NT2/D1 (cell line): ENCODE data around the gene LRRC32.

Experiments
- DNase-seq: peaks from one replicate; pipeline ENCODE4 v3.0.0-alpha.2; 2011; ENCODE audit warnings: low read depth, low spot score
- H3K27me3 ChIP-seq: 2 replicates; pipeline ENCODE4 v1.6.0; 2011; ENCODE audit warnings: mild to moderate bottlenecking; ENCODE audit not compliant: insufficient read length, insufficient read depth
- H3K36me3 ChIP-seq: 2 replicates; pipeline ENCODE4 v1.6.1; 2011; ENCODE audit warnings: mild to moderate bottlenecking, low read length, mixed read lengths; ENCODE audit not compliant: insufficient read depth, insufficient read length
- H3K4me1 ChIP-seq: 2 replicates; pipeline ENCODE4 v1.5.1; 2011; ENCODE audit not compliant: insufficient read depth, insufficient read length
- H3K4me3 ChIP-seq: 2 replicates; pipeline ENCODE4 v1.5.1; 2011; ENCODE audit warnings: low read depth; ENCODE audit not compliant: insufficient read length
- H3K9ac ChIP-seq: 2 replicates; pipeline ENCODE4 v1.6.0; 2011; ENCODE audit warnings: low read depth; ENCODE audit not compliant: insufficient read length
- H3K9me3 ChIP-seq: 2 replicates; pipeline ENCODE4 v1.5.1; 2011; ENCODE audit warnings: mild to moderate bottlenecking, low read length; ENCODE audit not compliant: insufficient read depth
- SUZ12 ChIP-seq: IDR thresholded peaks from 2 replicates; pipeline ENCODE4 v1.6.1; 2011; ENCODE audit not compliant: insufficient read length, insufficient read depth; ENCODE audit errors: extremely low read depth
- YY1 ChIP-seq: IDR thresholded peaks from 2 replicates; pipeline ENCODE4 v1.6.1; 2011; ENCODE audit not compliant: insufficient read length, insufficient read depth
- ZNF274 ChIP-seq: IDR thresholded peaks from 2 replicates; pipeline ENCODE4 v1.6.1; 2011; ENCODE audit warnings: mild to moderate bottlenecking, low read depth, low read length

LRRC32 gene

DNA sequence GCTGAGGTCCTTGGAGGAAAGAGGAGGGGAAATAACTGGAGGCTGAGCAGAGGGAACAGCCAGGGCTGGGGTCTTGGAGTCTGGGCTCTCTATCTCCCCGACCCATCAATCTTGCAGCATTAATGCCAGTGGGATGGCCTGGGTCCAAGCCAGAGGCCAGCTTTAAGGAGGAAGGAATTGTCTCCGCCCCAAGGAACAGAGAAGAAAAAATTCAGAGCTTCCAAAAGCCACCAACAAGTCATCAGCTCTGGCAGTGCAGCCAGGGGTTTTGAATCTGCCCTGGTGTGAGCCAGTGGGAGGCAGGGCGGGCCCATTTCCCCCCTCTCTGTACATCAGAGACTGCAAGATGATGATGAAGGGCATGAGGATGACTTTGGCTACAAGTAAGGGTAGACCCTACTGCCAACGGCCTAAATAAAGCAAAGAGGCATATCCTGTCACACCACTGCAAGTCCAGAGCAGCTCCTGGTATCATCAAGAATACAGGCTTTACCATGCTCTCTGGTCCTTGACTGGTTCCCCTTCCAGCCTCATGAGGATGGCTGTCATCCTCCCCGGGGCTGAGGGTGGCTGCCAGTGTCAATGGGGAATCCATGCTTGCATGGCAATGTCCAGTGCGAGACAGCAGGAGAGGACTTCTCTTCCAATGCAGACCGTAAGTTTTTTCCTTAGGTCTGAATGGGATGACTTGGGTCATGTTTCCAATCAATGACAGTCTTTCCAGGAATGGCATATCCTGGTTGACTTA, 34.4 kb downstream of the LRRC32 start:
- no peak overlapping the region for H3K4me3 ChIP-seq
- H3K36me3 ChIP-seq, result no peaks in the 10 kb centered on the region
- H3K4me1 ChIP-seq, result no peaks in the 10 kb centered on the region
- TF ChIP-seq SUZ12, result no peak
- TF ChIP-seq YY1, result no peak
- TF ChIP-seq ZNF274, result no peak
- no peaks in the 10 kb centered on the region for H3K27me3 ChIP-seq
- no peaks in the 10 kb centered on the region for H3K9me3 ChIP-seq
- H3K9ac ChIP-seq, result no peak overlapping the region
- DNase-seq, result no peak

DNA sequence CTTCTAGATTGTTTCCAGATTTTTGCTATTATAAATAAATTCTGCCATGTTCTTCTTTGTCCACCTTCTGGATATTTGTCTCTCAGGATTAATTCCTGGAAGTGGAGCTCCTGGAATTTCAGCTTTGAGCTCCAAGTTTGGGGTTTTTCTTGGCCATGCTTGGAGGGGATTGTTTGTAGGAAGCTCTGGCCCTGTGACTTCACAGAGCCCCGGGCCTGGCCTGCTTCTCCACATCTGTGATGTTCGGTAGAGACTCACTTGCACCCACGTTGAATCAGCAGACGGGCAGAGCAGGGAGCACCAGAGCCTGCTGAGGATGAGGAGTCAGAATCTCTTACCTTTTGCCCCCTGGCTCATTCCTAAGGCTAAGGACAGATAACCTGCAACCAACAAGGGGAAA, 35.7 kb downstream of the LRRC32 start:
- Histone ChIP-seq H3K27me3 (no peaks in the 10 kb centered on the region), H3K4me1 (peaks cover 4% of the 10 kb centered on the region), H3K36me3 (no peaks in the 10 kb centered on the region), H3K9me3 (no peaks in the 10 kb centered on the region), H3K9ac (no peak overlapping the region), H3K4me3 (no peak overlapping the region)
- TF ChIP-seq YY1 (no peak), ZNF274 (no peak), SUZ12 (no peak)
- DNase-seq, result no peak

DNA sequence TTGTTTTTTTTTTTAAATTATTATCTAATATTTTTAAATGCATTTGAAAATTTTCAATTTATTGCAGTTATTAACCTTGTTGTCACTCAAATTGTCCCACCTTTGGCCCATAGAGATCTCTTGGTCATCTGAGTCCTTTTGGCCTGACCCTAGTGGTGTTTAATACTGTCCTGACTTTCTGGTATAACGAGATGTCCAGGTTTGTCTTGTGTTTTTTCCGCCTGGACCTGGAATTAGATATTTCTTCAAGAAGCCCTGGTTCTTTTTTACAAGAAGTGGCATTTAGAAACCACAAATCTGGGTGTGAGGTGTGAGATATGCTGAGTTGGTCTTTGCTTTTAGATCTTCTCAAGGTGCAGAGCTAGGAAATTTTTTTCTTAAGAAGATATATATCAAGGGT, 38.1 kb downstream of the LRRC32 start:
- Histone ChIP-seq H3K9me3 (no peaks in the 10 kb centered on the region), H3K4me1 (peaks cover 4% of the 10 kb centered on the region), H3K4me3 (no peak overlapping the region), H3K36me3 (no peaks in the 10 kb centered on the region), H3K9ac (no peak overlapping the region), H3K27me3 (no peaks in the 10 kb centered on the region)
- DNase-seq, result no peak
- no peak for TF ChIP-seq YY1
- TF ChIP-seq ZNF274, result no peak
- no peak for TF ChIP-seq SUZ12

DNA sequence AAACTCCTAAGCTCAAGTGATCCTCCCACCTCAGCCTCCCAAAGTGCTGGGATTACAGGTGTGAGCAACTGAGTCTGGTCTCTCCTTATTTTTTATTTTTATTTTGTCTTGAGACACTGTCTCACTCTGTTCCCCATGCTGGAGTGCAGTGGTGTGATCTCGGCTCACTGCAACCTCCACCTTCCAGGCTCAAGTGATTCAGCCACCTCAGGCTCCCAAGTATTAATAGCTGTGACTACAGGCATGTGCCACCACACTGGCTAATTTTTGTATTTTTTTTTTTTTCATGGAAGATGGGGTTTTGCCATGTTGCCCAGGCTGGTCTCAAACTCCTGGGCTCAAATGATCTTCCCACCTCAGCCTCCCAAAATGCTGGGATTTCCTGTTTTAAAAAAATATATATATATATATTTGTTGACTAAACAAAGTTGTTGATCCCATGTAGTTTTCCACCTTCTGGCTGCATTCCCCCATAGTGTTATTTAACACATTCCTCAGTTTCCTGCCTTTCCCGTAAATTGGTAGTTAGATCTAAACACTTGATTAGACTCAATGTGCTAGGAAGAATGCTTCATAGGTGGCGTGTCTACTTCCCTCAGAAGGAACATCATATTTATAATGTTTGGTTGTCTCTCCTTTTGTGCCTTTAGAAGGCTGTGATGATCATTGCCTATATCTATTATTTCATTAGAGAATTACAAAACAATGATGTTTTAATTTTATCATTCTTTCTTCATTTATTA, 38.8 kb downstream of the LRRC32 start:
- TF ChIP-seq SUZ12, result no peak
- no peak for TF ChIP-seq YY1
- no peak for TF ChIP-seq ZNF274
- DNase-seq, result no peak

DNA sequence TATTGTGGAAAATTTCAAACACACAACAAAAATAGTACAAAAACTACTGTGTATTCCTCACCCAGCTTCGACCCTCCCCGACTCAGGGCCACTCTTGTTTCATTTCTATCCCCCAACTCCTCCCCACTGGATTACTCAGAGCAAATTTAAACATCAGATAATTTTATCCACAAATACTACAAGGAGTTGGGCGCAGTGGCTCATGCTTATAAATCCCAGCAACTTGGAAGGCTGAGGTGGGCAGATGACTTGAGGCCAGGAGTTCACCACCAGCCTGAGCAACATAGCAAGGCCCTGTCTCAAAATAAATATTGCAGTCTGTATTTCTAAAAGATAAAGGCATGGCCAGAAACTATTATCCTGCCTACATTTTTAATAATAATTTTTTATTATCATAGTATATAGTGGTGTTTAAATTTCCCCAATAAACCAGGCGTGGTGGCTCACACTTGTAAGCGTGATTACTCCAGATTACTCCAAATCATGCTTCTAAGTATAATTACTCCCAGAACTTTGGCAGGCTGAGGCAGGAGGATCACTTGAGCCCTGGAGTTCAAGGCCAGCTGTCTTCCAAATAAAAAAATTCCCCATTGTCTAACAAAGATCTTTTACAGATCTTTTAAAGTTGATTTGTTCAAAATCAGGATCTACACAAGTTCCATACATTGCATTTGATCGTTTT, 39.8 kb downstream of the LRRC32 start:
- Histone ChIP-seq H3K9me3 (no peaks in the 10 kb centered on the region), H3K9ac (no peak overlapping the region), H3K4me1 (peaks cover 4% of the 10 kb centered on the region), H3K4me3 (no peak overlapping the region), H3K27me3 (no peaks in the 10 kb centered on the region), H3K36me3 (no peaks in the 10 kb centered on the region)
- DNase-seq, result no peak
- TF ChIP-seq YY1 (no peak), ZNF274 (no peak), SUZ12 (no peak)

More for the DNA sequence above, 38.8 kb downstream of the LRRC32 start:
- Histone ChIP-seq H3K9ac (no peak overlapping the region), H3K4me1 (peaks cover 4% of the 10 kb centered on the region), H3K27me3 (no peaks in the 10 kb centered on the region), H3K36me3 (no peaks in the 10 kb centered on the region), H3K9me3 (no peaks in the 10 kb centered on the region), H3K4me3 (no peak overlapping the region)

DNA sequence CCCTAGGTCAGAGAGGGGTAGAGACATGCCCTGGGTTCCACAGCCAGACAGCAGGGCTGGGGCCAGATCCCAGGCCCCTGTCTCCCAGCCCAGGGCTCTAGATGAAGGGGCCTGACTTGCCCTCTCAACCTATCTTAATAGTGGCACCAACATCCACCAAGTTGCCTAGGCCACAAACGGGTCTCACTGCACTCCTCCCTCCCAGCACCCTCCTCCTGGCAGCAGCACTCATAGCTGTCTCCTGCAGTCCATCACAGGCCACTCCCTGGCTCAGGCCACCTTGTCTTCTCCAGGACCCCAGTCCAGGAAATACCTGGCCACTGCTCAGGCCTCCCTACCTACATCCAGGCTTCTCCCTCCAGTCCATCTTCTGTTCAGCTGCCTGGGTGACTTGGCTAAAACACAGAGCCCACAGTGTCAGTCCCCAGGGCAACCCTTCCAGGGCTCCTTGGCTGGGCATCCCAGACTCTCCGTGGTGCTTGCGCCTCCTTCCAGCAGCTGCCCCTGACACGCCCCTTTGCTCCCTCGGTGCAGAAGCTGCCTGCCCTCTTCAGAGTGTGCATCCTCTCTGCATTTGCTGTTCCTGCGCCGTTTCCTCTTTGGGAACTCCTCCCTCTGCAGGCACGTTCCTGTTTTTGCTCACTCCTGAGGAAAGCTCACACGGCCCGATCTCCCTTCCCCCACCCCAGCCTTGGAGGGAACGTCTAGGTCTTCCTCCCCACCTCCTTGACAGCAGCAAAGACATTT, 40.5 kb downstream of the LRRC32 start:
- TF ChIP-seq ZNF274, result no peak
- no peak for TF ChIP-seq SUZ12
- no peak for TF ChIP-seq YY1
- Histone ChIP-seq H3K36me3 (no peaks in the 10 kb centered on the region), H3K27me3 (no peaks in the 10 kb centered on the region), H3K4me3 (no peak overlapping the region), H3K9me3 (no peaks in the 10 kb centered on the region), H3K4me1 (peaks cover 4% of the 10 kb centered on the region), H3K9ac (peak overlapping the region; percentile 32)
- no peak for DNase-seq
